ENCODE data around the gene CAPZA1. TPM values are rescaled to one million over a fixed set of nuclear protein-coding genes. Genes with fewer than 3 reads are reported as not detected.

The CAPZA1 gene
- total RNA-seq, 4 donors from 2014 or later = 131 to 236 (median 159) TPM

DNA sequence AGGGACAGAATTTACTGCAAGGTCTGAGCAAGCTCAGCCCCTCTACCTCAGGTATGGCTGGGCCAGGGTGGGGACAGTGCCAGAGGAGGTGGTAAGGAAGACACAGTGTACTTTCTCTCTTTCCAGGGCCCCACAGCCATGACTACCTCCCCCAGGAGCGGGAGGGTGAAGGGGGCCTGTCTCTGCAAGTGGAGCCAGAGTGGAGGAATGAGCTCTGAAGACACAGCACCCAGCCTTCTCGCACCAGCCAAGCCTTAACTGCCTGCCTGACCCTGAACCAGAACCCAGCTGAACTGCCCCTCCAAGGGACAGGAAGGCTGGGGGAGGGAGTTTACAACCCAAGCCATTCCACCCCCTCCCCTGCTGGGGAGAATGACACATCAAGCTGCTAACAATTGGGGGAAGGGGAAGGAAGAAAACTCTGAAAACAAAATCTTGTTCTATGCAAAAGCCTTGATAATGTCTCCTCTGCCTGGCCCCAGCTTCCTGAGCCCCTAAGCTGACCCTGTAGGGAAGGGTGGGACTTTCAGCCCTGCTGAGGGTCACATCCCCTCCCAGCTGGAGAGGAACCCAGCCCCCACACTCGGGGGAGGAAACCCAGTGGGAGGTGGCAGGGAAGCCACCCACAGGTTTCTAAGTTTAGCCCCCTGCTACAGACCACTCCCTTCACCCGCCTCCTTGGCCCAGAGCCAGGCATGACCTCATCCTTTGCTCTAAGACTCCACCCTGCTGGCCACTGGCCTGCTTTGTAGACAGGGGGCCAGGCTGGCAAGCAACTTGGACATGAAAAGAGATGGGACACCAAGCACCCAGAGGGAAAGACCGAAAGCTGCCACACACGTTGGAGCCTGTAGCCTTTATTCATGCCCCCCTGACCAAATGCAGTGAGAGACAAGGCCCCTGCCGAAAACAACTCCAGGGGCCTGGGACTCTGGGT, 80.9 kb downstream of the CAPZA1 start:
- ATAC-seq (ENCODE audit: low FRiP score) (peak; percentile 53), DNase-seq (ENCODE audit: low spot score) (peak; percentile 99)
- TF ChIP-seq, protein P1, sequence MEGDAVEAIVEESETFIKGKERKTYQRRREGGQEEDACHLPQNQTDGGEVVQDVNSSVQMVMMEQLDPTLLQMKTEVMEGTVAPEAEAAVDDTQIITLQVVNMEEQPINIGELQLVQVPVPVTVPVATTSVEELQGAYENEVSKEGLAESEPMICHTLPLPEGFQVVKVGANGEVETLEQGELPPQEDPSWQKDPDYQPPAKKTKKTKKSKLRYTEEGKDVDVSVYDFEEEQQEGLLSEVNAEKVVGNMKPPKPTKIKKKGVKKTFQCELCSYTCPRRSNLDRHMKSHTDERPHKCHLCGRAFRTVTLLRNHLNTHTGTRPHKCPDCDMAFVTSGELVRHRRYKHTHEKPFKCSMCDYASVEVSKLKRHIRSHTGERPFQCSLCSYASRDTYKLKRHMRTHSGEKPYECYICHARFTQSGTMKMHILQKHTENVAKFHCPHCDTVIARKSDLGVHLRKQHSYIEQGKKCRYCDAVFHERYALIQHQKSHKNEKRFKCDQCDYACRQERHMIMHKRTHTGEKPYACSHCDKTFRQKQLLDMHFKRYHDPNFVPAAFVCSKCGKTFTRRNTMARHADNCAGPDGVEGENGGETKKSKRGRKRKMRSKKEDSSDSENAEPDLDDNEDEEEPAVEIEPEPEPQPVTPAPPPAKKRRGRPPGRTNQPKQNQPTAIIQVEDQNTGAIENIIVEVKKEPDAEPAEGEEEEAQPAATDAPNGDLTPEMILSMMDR (IDR thresholded peaks at IDR 0.05) = no peak

DNA sequence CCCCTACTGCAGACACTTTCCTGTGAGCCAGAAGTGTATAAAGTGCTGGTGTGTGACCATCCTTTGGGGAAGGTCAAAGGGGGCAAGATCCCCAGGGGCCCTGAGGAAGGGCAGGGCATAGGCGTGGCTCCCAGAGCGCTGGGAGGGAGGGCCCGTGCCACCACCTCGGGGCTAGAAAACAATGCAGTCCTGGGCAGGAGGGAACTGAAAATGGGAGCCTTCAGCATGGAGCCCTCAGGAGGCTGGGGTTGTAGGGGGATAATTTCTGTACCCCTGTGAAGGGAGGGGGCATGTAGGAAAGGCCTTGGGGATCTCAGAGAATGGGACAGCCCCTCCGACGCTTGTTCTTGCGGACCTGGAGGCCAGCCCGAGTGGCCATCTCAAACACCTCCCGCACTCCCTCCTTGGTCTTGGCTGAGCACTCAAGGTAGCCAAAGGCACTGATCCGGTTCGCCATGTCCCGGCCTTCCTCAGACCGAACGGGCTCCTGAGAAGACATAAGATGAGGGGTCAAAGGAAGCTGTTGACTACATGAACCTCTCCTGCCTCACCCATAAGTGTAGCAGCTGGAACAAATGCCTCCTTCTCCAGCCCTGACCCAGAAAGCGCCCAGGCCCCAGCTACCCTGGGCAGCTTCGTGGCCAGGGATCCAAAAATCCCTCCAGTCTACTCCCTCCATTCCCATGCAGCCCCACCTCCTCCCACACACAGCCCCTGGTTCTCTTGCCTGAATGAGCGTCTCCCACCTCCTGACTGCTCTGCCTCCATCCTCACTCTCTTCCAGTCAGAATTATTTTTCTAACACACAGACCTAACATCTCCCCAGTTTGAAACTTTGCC, 81.8 kb downstream of the CAPZA1 start:
- TF ChIP-seq, protein P1 (IDR thresholded peaks at IDR 0.05) = no peak
- DNase-seq (ENCODE audit: low spot score) (no peak), ATAC-seq (ENCODE audit: low FRiP score) (no peak)

DNA sequence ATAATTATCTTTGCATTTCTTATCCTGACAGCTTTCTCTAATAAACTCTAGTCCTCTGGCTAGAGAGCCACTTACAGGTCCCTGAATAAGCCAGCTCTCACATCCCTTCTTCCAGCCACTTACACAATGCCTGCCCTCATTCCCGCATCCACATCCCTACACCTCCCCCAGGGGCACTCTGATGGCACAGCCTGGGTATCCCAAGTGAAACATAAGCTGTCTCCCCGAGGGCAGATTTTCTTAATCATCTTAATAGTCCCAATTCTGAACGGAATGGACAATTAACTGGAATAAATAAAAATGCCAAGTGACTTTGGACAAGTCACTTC, 82.4 kb downstream of the CAPZA1 start:
- TF ChIP-seq, protein P1 (IDR thresholded peaks at IDR 0.05) = no peak
- DNase-seq (ENCODE audit: low spot score) = no peak

DNA sequence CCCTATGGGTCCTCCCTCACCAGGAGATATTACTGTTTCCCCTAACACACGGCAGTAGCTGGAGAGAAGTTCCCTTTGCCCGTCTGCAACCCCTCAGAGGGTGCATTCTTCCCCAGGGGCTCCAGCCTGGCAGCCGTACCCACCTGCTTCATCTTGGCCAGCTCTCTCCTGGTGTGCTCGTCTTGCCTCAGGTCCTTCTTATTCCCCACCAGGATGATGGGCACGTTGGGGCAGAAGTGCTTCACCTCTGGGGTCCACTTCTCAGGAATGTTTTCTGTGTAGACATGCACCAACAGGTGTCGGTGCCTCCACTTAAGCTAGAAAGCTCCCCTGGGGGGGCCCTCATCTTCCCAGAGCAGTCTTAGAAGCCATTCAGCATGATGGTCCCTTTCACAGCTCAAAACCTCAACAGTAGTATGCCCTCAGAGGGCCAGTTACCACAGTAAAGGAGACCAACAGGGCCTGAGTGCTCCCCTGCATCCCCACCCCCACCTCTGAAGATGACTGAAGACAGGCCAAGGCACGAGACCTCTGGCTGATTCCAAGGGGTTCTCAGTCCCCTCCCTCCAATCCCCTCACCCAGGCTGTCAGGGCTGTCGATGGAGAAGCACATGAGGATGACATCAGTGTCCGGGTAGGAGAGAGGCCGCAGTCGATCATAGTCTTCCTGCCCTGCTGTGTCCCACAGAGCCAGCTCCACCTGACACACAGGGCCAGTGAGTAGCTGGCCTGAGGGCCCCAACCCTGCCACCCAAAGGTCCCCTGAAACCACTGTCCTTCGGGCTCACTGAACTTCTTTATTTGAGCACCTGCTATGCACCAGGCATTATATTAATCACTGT, 83.0 kb downstream of the CAPZA1 start:
- DNase-seq (ENCODE audit: low spot score) (no peak), ATAC-seq (ENCODE audit: low FRiP score) (no peak)
- TF ChIP-seq, protein P1 (IDR thresholded peaks at IDR 0.05) = no peak

More for the DNA sequence above, 82.4 kb downstream of the CAPZA1 start:
- no peak for ATAC-seq (ENCODE audit: low FRiP score)

DNA sequence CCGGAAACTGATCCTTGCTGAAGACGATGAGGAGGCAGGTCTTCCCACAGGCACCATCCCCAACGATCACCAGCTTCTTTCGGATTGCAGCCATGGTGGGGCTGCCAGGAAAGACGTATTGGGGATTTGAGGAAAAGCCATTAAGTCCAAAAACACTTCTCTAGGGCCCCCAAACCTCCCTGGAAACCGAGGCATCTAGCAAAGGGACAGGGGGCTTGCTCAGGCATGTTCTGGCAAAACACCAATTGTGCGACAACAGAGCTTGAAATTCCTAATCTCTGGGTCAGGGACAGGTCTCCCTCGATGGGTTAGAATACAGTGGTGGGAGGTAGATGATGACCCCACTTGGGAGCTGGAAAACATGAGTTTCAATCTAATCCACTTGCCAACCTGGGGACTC, 84.1 kb downstream of the CAPZA1 start:
- no peak for DNase-seq (ENCODE audit: low spot score)
- TF ChIP-seq, protein P1 (IDR thresholded peaks at IDR 0.05) = no peak
- no peak for ATAC-seq (ENCODE audit: low FRiP score)

DNA sequence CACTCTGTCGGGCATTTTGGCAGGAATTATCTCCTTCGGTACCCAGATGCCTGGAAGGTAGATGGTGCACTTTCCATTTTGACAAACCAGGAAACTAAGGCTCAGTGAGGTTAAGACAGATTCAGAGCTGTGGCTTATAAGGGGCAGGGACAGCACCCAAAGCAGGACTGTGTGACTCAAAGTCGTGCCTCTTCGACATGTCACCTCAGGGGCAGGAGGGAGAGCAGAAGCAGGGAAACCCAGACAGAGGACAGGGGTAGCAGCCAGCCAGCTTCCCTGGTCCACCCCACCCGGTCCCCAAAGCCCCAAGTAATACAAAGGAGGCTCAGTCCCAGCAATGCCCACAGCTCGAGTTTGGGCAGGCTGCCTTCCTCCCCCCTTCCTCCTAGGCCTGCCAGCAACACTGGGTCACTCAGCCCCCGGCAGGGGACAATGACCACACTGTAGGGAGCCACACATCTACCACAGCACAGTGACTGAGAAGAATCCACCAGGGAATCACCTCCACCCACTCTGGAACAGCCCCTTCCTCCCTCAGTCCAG, 84.8 kb downstream of the CAPZA1 start:
- TF ChIP-seq, protein P1 (IDR thresholded peaks at IDR 0.05) = no peak
- no peak for DNase-seq (ENCODE audit: low spot score)
- no peak for ATAC-seq (ENCODE audit: low FRiP score)

All from omental fat pad (tissue), 4 donors.